Effector CD8-positive, alpha-beta T cell (primary cell): ENCODE results near the gene MANEAL.
"Not testable (repeated sequence)": the region's sequence is repeated elsewhere in the genome, so short reads cannot be mapped to it uniquely, and the experiment has no call there.

Experiments
- DNase-seq: peaks from one replicate; lab custom pipeline; 2025; lab: John Stamatoyannopoulos, UW
- total RNA-seq, 4 experiments: gene quantifications; one replicate each; lab custom pipeline; 2026; lab: John Stamatoyannopoulos, UW

The MANEAL gene
- 3.4 to 8.0 (median 6.1) reads per million in 4 experiments for total RNA-seq

GRCh38 chr1:37793773-37794371, at the start of gene MANEAL:
Gene MANEAL (plus strand): TSS chr1:37793847. CDS start chr1:37794183, 336 bp downstream.
- no peak for DNase-seq

- no peak for DNase-seq
Observed at GRCh38 chr1:37746806-37747205, 46.8 kb upstream of the MANEAL start.

GRCh38 chr1:37748565-37748964, 45.1 kb upstream of the MANEAL start:
- no peak for DNase-seq

- DNase-seq, result no peak
Observed at GRCh38 chr1:37752213-37752582, 41.4 kb upstream of the MANEAL start.

GRCh38 chr1:37752583-37753471, 40.8 kb upstream of the MANEAL start:
- DNase-seq, result no peak

GRCh38 chr1:37753473-37754321, 40.0 kb upstream of the MANEAL start:
- DNase-seq, result no peak

GRCh38 chr1:37755290-37755689, 38.4 kb upstream of the MANEAL start:
- DNase-seq, result no peak

GRCh38 chr1:37755951-37756560, 37.6 kb upstream of the MANEAL start:
- DNase-seq, result no peak

- DNase-seq, result no peak
Observed at GRCh38 chr1:37759451-37759850, 34.2 kb upstream of the MANEAL start.

- no peak for DNase-seq
Observed at GRCh38 chr1:37761416-37762095, 32.1 kb upstream of the MANEAL start.

GRCh38 chr1:37762516-37762915, 31.1 kb upstream of the MANEAL start:
- no peak for DNase-seq

GRCh38 chr1:37763791-37764413, 29.7 kb upstream of the MANEAL start:
- DNase-seq, result no peak

GRCh38 chr1:37764414-37764825, 29.2 kb upstream of the MANEAL start:
- no peak for DNase-seq

GRCh38 chr1:37764888-37765441, 28.7 kb upstream of the MANEAL start, which contains the start of gene EPHA10:
Gene EPHA10 (minus strand): TSS chr1:37765120. CDS start chr1:37765066, 54 bp downstream.
- no peak for DNase-seq

GRCh38 chr1:37765916-37766664, 27.6 kb upstream of the MANEAL start:
- DNase-seq, result no peak

- DNase-seq, result no peak
Observed at GRCh38 chr1:37767488-37767887, 26.2 kb upstream of the MANEAL start.

GRCh38 chr1:37771440-37771839, 22.2 kb upstream of the MANEAL start:
- DNase-seq, result not testable (repeated sequence)

GRCh38 chr1:37776946-37777516, 16.6 kb upstream of the MANEAL start:
- DNase-seq, result no peak

- no peak for DNase-seq
Observed at GRCh38 chr1:37778654-37779053, 15.0 kb upstream of the MANEAL start.
